GM23248 (cell line): ENCODE measurements around the gene OR2W3. TPM values are rescaled to one million over a fixed set of nuclear protein-coding genes. Genes with fewer than 3 reads are reported as not detected.

Experiments used
- DNase-seq: peaks from one replicate; pipeline ENCODE4 v3.0.0-alpha.2; 2015
- H2AFZ ChIP-seq: fragments of 200-600 bp; sonication (generic); 2 replicates; pipeline ENCODE4 v1.6.1; 2016; ENCODE audit warnings: antibody characterized with exemption
- H3F3A ChIP-seq: fragments of 200-600 bp; sonication (generic); 2 replicates; pipeline ENCODE4 v1.6.1; 2016; ENCODE audit warnings: mild to moderate bottlenecking, antibody characterized with exemption, mixed run types; ENCODE audit not compliant: insufficient read depth
- H3K27ac ChIP-seq: fragments of 200-600 bp; sonication (generic); 2 replicates; pipeline ENCODE4 v1.5.1; 2016; ENCODE audit warnings: mild to moderate bottlenecking
- H3K27me3 ChIP-seq: fragments of 200-600 bp; sonication (generic); replicated peaks from 2 replicates; pipeline ENCODE4 v1.6.1; 2016; ENCODE audit warnings: mild to moderate bottlenecking; ENCODE audit not compliant: insufficient read depth
- H3K36me3 ChIP-seq: fragments of 200-600 bp; sonication (generic); 2 replicates; pipeline ENCODE4 v1.6.1; 2016; ENCODE audit warnings: low read depth, mild to moderate bottlenecking
- H3K4me1 ChIP-seq: fragments of 200-600 bp; sonication (generic); 2 replicates; pipeline ENCODE4 v1.6.1; 2016; ENCODE audit warnings: mild to moderate bottlenecking; ENCODE audit not compliant: insufficient read depth
- H3K4me2 ChIP-seq: fragments of 200-600 bp; sonication (generic); one replicate; pipeline ENCODE4 v1.6.1; 2016; ENCODE audit warnings: mild to moderate bottlenecking; ENCODE audit not compliant: unreplicated experiment
- H3K4me3 ChIP-seq: fragments of 200-600 bp; sonication (generic); 2 replicates; pipeline ENCODE4 v1.5.1; 2016; ENCODE audit warnings: mild to moderate bottlenecking
- H3K79me2 ChIP-seq: fragments of 200-600 bp; sonication (generic); 2 replicates; pipeline ENCODE4 v1.6.1; 2016; ENCODE audit warnings: mild to moderate bottlenecking; ENCODE audit not compliant: insufficient read depth
- H3K9ac ChIP-seq: fragments of 200-600 bp; sonication (generic); 2 replicates; pipeline ENCODE4 v1.6.1; 2016; ENCODE audit warnings: mild to moderate bottlenecking
- H3K9me2 ChIP-seq: fragments of 200-600 bp; sonication (generic); 2 replicates; pipeline ENCODE4 v1.6.1; 2016; ENCODE audit warnings: mixed run types, mild to moderate bottlenecking, moderate library complexity; ENCODE audit not compliant: insufficient read depth
- H3K9me3 ChIP-seq: fragments of 200-600 bp; sonication (generic); one replicate; pipeline ENCODE4 v1.6.1; 2017; ENCODE audit warnings: low read depth
- H4K20me1 ChIP-seq: fragments of 200-600 bp; sonication (generic); 2 replicates; pipeline ENCODE4 v1.6.0; 2016; ENCODE audit not compliant: insufficient read depth
- EZH2 ChIP-seq: fragments of 200-600 bp; sonication (generic); IDR thresholded peaks from 2 replicates; pipeline ENCODE4 v1.6.1; 2018; ENCODE audit warnings: antibody characterized with exemption, mild to moderate bottlenecking; ENCODE audit not compliant: insufficient read depth, poor library complexity, severe bottlenecking
- EZH2phosphoT487 ChIP-seq: fragments of 200-600 bp; sonication (generic); IDR thresholded peaks from 2 replicates; pipeline ENCODE4 v1.6.1; 2018; ENCODE audit warnings: antibody characterized with exemption, moderate library complexity, mild to moderate bottlenecking, low read depth; ENCODE audit not compliant: insufficient read depth
- WGBS, 2 experiments: methylation state at CpG; one replicate each; pipeline ENCODE4 v1.1.6; 2015 to 2017; ENCODE audit warnings: low lambda C conversion rate in 2 of 2, low coverage in 1 of 2; ENCODE audit errors: missing lambda C conversion rate in 2 of 2; 5-methylcytosine and 5-hydroxymethylcytosine counted together
- in situ Hi-C: fragments of 300-500 bp; cut with MboI; formaldehyde crosslinking; loops from 2 replicates; pipeline ENCODE4 v1.15.0; 2020
- polyA plus RNA-seq: library from polyadenylated mRNA; unstranded; fragments of >200 nt; fragmentation: Nextera tagmentation; extraction: Ambion mirVana; gene quantifications from 2 replicates; pipeline ENCODE4 v1.2.1, GENCODE V29; 2016
- total RNA-seq: library from RNA; depleted of rRNA; stranded (reverse); fragments of >200 nt; shearing (Covaris generic); gene quantifications from 2 replicates; pipeline ENCODE4 v1.2.3, GENCODE V29; 2014

Gene OR2W3
- total and polyA plus RNA-seq, 2 experiments from 2014 or later = not detected

GRCh38 chr1:247884797-247885413 is 10.5 kb upstream of the OR2W3 start:
- no peak overlapping the region for H3K27ac ChIP-seq
- no peak for TF ChIP-seq EZH2phosphoT487
- TF ChIP-seq EZH2 = no peak
- no peaks in the 10 kb centered on the region for H3K4me1 ChIP-seq
- H3K4me3 ChIP-seq = no peak overlapping the region
- no peaks in the 10 kb centered on the region for H3K27me3 ChIP-seq
- H3K9ac ChIP-seq = no peak overlapping the region
- no peaks in the 10 kb centered on the region for H3F3A ChIP-seq
- no peaks in the 10 kb centered on the region for H4K20me1 ChIP-seq
- no peaks in the 10 kb centered on the region for H3K36me3 ChIP-seq
- no peak overlapping the region for H2AFZ ChIP-seq
- H3K9me2 ChIP-seq = no peaks in the 10 kb centered on the region
- no peak overlapping the region for H3K4me2 ChIP-seq
- no peak for DNase-seq
- no peaks in the 10 kb centered on the region for H3K79me2 ChIP-seq
- in situ Hi-C loops = no loop called here
- 48 to 52% methylated on average over 10 of the region's 10 CpGs for WGBS, 2 experiments
- H3K9me3 ChIP-seq = no peaks in the 10 kb centered on the region

- H4K20me1 ChIP-seq = no peaks in the 10 kb centered on the region
- H3K4me2 ChIP-seq = no peak overlapping the region
- H3K36me3 ChIP-seq = no peaks in the 10 kb centered on the region
- H2AFZ ChIP-seq = no peak overlapping the region
- TF ChIP-seq EZH2phosphoT487 (no peak), EZH2 (no peak)
- no peaks in the 10 kb centered on the region for H3K9me2 ChIP-seq
- H3F3A ChIP-seq = no peaks in the 10 kb centered on the region
- H3K4me3 ChIP-seq = no peak overlapping the region
- no peak overlapping the region for H3K27ac ChIP-seq
- H3K9me3 ChIP-seq = no peaks in the 10 kb centered on the region
- H3K79me2 ChIP-seq = no peaks in the 10 kb centered on the region
- 67 to 74% methylated on average over 14 of the region's 14 CpGs for WGBS, 2 experiments
- in situ Hi-C loops = no loop called here
- no peak for DNase-seq
- no peaks in the 10 kb centered on the region for H3K4me1 ChIP-seq
- H3K27me3 ChIP-seq = no peaks in the 10 kb centered on the region
- H3K9ac ChIP-seq = no peak overlapping the region
Measured at GRCh38 chr1:247895976-247896375, 589 bp downstream of the OR2W3 start.

DNA sequence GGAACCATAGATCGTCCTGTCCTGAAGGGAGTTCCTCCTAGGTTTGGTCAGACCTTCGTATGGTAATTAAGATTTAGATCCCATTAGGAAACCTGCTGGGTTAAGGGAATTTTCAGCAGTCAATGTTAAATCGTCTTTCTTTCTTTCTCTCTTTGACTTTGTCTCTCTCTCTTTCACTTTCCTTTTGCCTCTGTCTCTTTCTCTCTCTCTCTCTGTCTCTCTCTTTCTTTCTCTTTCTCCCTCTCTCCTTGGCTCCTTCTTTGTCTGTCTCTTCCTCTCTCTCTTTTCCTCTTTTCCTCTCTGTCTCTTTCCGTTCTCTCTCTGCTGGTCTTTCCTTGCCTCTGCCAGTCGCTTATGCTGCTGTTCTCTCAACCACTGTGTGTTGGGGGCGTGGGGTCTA is 8.7 kb downstream of the OR2W3 start:
- no peak for TF ChIP-seq EZH2
- TF ChIP-seq EZH2phosphoT487 = no peak
- no peaks in the 10 kb centered on the region for H3K36me3 ChIP-seq
- H3K27me3 ChIP-seq = no peaks in the 10 kb centered on the region
- no peak overlapping the region for H3K4me3 ChIP-seq
- H3K9ac ChIP-seq = no peak overlapping the region
- no peaks in the 10 kb centered on the region for H3K79me2 ChIP-seq
- no peak for DNase-seq
- 15 to 17% methylated on average over 6 of the region's 6 CpGs for WGBS, 2 experiments
- H3K4me2 ChIP-seq = no peak overlapping the region
- no peak overlapping the region for H2AFZ ChIP-seq
- in situ Hi-C loops = no loop called here
- no peaks in the 10 kb centered on the region for H3K4me1 ChIP-seq
- H4K20me1 ChIP-seq = no peaks in the 10 kb centered on the region
- H3K27ac ChIP-seq = no peak overlapping the region
- no peaks in the 10 kb centered on the region for H3K9me3 ChIP-seq
- H3K9me2 ChIP-seq = no peaks in the 10 kb centered on the region
- no peaks in the 10 kb centered on the region for H3F3A ChIP-seq

DNA sequence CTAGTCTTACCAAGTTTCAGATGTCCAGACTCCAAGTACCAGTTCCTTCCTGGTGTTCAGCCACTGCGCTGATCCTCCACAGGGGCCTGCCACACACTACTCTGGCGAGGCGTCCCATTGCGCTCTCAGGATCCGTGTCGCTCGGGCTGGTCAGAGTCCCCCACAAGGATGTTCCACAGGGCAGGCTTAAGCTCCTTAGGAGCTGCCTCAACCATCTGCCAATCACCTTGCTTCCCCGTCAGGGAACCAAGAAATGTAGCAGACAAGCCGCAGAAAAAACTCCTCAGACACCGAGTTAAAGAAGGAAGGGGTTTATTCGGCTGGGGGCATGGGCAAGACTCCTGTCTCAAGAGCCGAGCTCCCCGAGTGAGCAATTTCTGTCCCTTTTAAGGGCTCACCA is 9.8 kb downstream of the OR2W3 start:
- Histone ChIP-seq H3K9ac (no peak overlapping the region), H3K9me3 (no peaks in the 10 kb centered on the region), H3K4me1 (no peaks in the 10 kb centered on the region), H3F3A (no peaks in the 10 kb centered on the region), H4K20me1 (no peaks in the 10 kb centered on the region), H3K27ac (no peak overlapping the region), H2AFZ (no peak overlapping the region), H3K79me2 (no peaks in the 10 kb centered on the region), H3K36me3 (no peaks in the 10 kb centered on the region), H3K4me2 (no peak overlapping the region), H3K9me2 (no peaks in the 10 kb centered on the region), H3K27me3 (no peaks in the 10 kb centered on the region), H3K4me3 (no peak overlapping the region)
- WGBS, 2 experiments = 52 to 53% methylated on average over 13 of the region's 13 CpGs
- no peak for DNase-seq
- in situ Hi-C loops = no loop called here
- no peak for TF ChIP-seq EZH2
- TF ChIP-seq EZH2phosphoT487 = no peak

DNA sequence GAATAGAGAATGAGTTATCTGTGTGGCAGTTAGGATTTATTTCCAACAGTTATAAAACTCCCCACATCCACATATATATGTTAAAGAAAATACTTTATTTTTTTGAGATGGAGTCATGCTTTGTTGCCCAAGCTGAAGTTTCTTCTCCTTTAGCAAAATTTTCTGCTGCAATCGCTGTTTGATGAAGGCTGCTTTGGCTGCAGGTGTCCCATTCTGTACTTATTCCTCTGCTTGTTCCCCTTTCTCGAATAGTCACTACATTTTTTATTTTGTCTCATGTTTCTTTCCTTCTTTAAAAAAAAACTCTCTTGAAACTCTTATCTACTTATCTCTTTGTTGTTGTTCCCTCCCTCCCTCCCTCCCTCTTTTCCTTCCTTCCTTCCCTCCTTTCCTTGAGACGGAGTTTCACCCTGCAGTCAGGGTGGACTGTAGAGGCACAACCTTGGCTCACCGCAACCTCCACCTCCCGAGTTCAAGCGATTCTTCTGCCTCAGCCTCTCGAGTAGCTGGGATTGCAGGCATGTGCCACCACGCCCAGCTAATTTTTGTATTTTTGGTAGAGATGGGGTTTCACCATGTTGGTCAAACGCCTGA is 10.6 kb downstream of the OR2W3 start:
- no peaks in the 10 kb centered on the region for H4K20me1 ChIP-seq
- no peaks in the 10 kb centered on the region for H3F3A ChIP-seq
- H3K9ac ChIP-seq = no peak overlapping the region
- 37 to 40% methylated on average over 8 to 9 of the region's 9 CpGs for WGBS, 2 experiments
- H3K4me1 ChIP-seq = no peaks in the 10 kb centered on the region
- TF ChIP-seq EZH2phosphoT487 (no peak), EZH2 (no peak)
- H3K27ac ChIP-seq = no peak overlapping the region
- H3K36me3 ChIP-seq = no peaks in the 10 kb centered on the region
- no peaks in the 10 kb centered on the region for H3K9me3 ChIP-seq
- H3K27me3 ChIP-seq = no peaks in the 10 kb centered on the region
- in situ Hi-C loops = no loop called here
- no peaks in the 10 kb centered on the region for H3K9me2 ChIP-seq
- no peak overlapping the region for H3K4me3 ChIP-seq
- no peak overlapping the region for H2AFZ ChIP-seq
- no peak for DNase-seq
- no peak overlapping the region for H3K4me2 ChIP-seq
- no peaks in the 10 kb centered on the region for H3K79me2 ChIP-seq
